GM21619 (cell line): Measurements from ENCODE around the gene GPR137B.

Source experiments
- ATAC-seq: cut with Tn5 transposase; IDR thresholded peaks from one replicate; pipeline ENCODE4 v1.9.1; 2021; ENCODE audit not compliant: unreplicated experiment

Gene GPR137B

DNA sequence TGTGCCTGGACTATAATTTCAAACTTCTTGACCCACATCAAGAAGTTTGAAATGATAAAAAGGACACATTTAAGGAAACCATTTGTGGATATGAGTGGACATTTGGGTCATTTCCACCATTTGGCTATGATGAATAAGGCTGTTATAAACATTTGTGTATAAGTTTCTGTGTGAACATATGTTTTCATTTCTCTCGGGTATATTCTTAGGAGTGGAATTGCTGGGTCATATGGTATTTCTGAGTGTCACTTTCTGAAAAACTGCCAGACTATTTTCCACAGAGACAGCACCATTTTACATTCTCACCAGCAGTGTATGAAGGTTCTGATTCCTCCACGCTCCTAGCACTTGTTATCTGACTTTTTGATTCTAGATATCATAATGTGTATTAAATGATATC lies 50.8 kb downstream of the GPR137B start:
- no peak for ATAC-seq

DNA sequence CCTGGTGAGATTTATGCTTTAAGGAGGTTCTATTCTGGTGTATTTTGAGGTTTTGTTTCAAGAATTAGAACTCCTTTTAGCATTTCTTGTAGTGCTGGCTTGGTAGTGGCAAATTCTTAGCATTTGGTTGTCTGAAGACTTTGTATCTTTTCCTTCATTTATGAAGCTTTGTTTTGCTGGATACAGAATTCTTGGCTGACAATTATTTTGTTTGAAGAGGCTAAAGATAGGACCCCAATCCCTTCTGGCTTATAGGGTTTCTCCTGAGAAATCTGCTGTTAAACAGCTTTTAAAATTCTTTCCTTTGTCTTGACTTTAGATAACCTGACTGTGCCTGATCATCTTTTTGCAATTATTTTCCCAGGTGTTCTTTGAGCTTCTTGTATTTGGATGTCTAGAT lies 58.6 kb downstream of the GPR137B start:
- no peak for ATAC-seq

DNA sequence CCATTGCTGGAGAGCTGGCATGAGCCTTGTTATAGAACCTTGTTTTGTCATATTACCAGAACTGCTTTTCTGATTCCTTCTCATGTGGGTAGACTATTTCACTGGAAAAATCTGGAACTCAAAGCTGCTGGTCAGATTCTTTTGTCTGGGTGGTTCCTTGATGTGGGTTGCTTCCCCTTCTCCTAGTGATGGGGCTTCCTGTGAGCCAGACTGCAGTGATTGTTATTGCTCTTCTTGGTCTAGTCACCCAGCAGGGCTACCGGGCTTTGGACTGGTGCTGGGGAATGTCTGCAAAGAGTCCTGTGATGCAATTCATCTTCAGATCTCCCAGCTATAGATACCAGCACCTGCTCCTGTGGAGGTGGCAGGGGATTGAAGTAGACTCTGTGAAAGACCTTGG lies 59.4 kb downstream of the GPR137B start:
- no peak for ATAC-seq

DNA sequence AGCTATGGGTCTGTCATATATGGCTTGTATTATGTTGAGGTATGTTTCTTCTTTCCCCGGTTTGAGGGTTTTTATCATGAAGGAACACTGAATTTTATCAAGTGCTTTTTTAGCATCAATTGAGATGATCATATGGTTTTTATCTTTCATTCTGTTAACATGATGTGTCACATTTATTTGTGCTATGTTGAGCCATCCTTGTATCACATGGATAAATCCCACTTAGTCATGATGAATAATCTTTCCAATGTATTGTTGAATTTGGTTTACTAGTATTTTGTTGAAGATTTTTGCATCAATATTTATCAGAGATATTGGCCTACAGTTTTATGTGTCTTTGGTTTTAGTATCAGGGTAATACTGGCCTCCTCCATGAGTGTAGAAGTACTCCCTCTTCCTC lies 61.7 kb downstream of the GPR137B start:
- no peak for ATAC-seq

DNA sequence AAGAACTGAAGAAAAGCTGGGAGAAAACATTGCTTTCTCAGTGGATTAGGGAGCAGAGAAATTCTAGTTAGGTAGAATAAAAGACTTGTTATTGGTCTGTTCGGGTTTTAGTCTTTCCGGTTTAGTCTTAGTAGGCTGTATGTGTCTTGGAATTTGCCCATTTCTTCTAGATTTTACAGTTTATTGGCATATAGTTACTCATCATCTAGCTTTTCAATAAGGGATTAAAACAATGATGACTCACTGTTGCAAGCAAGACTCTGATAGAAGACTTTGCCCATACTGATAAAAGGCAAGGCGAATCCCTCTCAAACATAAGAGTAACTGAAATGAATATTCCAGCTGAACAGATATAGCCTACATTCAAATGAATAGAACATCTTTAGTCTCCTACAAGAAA lies 62.3 kb downstream of the GPR137B start:
- no peak for ATAC-seq

DNA sequence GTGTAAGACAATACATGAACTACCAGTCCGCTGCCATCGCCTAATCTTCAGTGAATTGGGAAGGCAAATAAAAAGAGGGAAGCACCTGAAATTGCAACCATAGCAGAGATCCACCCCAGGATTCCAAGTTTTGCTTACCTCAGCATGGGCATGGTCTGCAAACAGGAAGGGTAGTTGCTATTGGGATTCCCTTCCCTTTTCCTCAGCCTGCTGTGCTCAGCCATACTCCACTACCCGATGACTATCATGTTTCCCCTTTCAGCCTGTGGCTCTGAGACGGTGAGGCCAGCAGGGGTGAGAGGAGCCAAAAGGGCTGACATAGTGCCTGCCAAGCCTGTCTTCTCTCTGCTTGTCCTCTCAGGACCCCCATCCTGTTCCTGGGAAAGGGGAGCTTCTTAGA lies 64.2 kb downstream of the GPR137B start:
- ATAC-seq: no peak

DNA sequence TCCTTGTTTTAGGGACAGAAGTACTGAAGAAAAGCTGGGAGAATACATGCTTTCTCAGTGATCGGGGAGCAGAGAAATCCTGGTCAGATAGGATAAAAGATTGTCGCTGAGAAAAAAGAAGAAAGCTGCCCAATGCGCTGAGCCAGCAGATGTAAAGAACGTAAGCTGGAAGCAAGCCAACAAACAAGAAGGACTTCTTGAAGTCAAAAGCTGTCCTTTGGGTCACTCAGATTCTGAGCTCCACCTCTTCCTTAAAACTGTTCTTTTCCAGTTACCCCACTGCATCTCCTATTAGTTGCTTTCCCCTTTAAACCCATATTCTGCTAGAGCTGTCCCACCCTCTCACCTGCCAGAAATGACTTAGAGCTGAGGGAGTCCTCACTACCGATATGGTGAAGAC lies 64.8 kb downstream of the GPR137B start:
- no peak for ATAC-seq

DNA sequence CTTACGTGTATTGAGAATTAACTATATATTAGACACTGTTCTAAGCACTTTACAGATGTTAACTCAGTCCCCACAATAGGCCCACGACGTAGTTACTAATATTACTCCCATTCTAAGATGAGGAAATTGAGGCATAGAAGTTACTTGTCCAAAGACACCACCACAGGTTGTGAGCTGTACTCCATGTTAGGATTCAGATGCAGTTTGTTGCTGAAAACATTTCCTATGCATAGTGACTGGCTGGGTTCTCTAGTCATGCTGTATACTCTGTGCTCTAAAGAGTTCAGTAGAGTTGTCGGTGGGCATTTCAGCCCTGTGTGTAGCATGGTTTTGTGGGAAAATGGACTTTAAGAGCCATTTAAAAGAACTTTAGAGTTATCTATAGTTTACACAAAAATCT lies 65.2 kb downstream of the GPR137B start:
- no peak for ATAC-seq

DNA sequence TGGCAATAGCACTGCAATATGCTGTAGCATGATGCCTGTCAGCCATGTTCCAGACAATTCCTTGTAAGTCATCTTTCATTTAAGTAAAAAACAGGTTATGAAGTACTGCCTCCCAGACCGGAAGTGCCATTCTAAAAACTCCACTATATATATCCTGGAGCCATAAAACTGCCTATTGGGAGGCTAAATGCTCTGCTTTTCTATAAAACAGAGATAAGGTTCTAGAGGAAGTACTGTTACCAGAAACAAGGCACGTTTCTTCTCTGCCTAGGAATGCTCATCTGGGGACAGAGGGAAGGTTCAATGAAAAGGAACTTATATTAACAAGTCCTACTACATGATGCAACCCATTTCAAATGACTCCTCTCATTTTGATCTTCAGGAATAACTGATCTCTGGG lies 66.8 kb downstream of the GPR137B start:
- no peak for ATAC-seq

DNA sequence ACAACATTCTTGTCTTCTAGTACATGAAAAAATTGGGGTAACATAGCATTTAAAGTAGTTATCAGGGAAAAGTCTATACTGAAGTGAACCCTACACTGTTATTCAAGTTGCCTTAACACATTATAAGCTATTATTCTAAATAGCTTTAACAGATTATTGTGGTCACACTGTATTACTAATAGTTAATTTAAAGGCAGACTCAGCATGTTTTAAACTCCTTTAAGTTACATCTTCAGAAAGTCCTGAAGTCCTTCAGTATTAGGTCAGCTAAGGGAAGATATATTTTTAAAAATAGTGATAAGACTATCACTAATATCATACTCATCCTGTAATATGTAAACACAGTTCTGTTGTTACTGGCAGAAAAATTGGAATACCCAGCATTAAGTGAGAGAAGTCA lies 67.4 kb downstream of the GPR137B start:
- ATAC-seq: no peak

DNA sequence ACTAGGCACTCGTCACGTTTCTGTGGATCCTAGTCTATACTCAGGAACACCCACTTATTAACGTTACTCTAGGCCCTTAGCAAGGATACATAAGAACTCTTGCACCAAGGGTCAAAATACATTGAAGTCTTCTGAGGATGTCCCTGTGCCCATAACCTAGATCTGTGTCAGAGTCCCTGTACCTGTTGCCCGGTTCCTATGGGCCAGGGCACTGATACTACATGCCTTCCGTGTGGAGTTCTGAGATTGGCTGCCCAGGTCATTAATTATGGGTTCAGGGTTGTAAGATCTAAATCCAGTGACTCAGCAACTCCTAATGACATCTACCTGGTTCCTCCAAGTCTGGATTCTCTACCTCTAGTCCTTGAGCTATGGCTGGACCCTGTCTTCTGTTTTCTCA lies 69.5 kb downstream of the GPR137B start:
- ATAC-seq: no peak

DNA sequence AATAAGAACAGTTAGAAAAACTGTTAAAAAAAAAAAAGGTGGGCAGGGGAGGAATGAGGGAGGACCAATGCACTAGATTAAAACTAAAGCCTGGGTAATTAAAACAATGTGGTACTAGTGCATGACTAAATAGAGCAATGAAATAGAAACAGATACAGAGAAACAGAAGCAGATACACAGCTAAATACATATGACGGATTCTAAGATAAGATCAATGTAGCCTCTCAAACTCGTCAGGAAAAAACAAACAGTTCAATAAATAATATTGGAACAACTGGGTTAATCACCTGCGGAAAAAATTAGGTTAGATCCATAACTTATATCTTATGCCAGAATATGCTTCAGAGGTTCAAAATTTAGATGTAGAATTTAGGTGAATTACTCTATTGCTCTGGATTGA lies 71.2 kb downstream of the GPR137B start:
- ATAC-seq: no peak

DNA sequence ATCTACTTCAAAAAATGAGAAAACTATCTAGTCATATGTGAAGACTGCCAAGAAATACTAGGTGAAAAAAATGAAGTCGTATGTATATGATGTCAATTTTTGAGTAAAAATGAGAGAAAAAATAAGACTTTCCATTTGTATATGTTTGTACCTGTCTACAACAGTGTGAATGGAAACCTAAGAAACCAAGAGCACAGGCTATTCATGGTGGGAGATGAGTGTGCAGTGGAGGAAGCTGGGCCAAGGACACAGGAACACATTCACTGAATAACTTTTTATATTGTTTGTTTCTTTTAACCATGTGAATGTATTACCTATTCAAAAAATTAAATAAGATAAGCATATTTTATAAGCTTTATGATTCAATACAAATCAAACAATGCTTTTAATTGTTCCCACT lies 72.4 kb downstream of the GPR137B start:
- no peak for ATAC-seq

DNA sequence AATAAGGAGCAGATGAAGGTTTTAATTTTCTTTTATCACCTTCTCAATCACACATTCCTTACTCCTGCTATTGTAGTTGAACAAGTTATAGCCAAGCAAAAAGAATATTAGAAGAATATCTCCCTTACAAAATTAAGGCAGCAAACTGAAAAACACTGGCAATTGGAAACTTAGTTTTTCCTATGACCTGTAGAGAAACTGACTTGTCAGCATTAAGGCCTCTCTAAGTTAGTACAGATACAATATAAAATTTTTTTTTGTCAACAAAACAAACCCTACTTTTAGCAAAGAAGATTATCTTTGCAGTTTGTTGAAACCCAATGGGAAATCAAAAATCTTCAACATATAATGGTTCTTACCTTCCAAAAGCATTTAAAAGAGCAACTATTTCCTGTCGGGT lies 78.1 kb downstream of the GPR137B start:
- no peak for ATAC-seq

DNA sequence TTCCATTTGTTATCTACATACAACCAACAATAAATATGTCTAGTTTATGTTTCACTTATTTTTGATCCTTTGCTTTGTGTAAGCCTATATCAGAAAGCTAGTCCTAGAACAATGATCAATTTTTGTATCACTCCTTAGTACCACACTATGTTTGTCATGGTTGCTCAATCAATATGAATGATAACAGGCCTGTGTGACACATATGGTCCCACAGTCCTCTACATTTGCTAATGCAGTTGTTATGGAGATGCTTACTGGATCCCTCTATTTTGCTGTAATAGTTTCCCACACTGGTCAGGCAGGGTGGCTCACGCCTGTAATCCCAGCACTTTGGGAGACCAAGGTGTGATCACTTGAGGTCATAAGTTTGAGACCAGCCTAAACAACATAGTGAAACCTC lies 80.3 kb downstream of the GPR137B start:
- ATAC-seq: no peak

DNA sequence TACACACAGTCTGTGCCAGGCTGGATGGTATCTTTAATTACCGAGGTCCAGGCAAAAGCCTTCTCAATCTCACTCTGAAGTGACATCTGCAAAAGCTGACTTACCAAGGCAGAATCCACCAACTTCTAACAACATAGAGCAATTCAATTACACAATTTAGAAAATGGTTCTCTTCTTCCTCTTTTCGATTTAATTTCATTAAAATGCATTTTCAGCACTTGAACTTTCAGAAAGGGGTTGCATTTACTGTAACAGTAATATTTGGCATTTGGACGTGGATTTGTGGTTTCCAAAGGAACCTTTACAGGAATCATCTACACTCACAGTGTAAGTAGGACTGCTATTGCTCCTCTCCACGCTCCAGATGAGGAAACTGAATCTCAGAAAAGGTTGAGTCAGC lies 86.1 kb downstream of the GPR137B start:
- no peak for ATAC-seq

DNA sequence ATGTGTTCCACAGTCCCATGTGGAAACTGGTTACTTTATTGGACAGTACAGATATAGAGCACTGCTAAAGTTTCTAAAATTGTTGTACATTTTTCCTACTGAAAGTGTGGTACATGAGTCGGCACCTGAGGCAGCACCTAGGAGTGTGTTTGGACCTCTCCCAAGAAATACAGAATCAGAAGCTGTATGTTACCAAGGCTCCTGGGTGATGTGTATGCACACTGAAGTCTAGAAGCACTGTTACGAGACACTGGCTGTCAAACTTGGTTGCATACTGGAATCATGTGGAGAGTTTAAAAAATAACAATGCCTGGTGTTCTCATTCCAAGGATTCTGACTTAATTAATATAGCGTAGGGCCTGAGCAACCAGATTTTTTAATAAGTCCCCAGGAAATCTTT lies 92.8 kb downstream of the GPR137B start:
- no peak for ATAC-seq

DNA sequence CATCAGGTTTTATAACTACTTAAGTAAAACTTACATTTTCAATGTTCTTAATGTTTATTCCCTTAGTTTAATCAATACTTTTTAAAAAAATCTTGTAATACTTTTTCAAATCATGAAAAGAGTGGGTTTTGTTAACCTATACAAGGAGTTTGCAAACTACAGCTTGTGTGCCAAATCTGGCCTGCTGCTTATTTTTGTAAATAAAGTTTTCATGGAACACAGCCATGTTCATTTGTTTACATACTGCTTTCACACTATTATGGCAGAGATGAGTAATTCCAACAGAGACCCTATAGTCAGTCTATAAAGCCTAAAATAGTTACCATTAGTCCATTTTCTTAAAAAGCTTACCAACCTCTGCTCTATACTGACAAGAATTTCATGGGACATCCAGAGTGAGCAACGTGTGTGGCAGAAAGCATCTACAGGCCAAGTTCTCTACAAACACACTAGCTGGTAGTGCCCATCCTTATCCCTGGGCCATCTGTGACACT lies 96.8 kb downstream of the GPR137B start:
- no peak for ATAC-seq

DNA sequence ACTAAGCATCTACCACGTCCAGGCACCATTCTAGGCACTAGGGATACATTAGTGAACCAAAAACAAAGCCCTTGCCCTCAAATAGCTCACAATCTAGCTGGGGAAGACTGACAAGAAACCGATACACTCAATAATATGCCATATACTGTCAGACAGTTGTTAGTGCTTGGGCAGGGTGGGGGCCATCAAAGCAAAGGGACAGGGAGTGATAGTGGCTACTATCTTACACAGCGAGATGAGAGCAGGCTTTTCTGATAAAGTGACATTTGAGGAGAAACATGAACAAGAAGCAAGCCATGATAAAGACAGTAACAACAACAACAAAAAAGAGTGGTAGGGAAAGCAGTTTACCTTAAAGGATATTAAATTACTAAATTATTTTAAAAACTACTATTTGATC lies 98.3 kb downstream of the GPR137B start:
- ATAC-seq: no peak

DNA sequence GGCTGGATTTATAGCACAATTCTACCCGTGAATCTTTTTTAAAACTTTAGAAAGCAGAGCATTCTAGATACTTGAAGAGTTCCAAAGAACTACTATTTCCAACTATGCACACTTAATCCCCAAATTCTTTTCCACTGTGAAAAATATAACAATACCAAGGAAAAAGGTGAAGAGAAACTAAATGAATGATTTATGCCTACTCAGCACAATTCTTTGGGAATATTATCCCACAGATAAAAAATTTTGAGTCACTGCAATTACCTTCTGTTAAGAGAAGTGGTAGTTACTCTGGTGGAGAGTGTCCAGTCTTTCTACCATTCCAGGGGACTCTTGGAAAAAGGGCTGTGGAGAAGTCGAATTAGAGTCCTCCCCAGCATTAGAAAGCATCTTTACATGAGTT lies 100.2 kb downstream of the GPR137B start:
- no peak for ATAC-seq

DNA sequence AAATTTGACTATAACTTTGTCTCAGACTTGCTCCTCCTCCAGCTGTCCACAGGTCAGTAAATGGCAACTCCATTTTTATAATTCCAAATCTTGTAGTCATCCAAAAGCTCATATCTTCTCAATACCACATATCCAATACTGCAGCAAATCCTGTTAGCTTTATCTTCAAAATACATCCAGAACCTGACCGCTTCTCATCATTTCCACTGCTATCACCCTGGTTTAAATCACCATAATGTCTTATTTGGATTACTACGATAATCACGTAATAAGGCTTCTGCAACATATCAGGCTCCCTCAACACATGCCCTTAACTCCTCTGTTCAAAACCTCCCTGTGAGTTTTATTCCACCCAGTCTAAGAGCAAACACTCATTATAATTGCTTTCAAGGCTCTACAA lies 104.9 kb downstream of the GPR137B start:
- no peak for ATAC-seq

DNA sequence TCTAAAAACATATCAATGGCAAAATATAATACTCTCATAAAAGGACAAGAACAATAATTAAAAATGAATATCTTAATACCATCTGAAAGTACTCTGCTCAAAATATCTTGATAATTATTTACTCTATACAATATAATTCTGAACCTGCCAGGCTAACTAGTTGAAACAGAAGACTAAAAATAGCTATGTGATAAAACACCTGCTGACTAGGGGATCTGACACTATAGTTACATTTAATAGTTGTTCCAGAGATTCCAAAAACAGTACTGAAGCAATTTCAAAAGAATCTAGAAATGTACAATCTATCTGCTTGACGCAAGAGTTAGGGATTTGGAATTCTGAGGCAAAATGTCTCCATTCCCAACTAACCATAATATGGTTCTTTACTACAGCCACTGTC lies 109.2 kb downstream of the GPR137B start:
- ATAC-seq: no peak

DNA sequence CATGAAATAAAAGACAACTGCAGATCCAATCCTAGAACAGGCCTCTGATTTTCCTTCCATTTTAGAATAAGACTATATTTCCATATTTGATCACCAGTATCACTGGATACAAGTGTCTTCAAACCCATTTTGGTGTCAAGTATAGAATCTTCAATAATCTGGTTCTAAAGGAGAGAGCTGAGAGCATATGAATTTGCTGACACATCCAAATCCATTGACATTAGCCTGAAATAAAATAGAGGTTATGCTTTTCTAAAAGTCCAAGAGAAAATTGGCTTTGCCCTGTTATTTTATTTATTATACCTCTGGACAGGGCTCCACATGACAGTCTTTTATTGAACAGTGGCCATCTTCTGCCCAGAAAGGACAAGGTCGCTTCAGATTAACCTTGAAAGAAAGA lies 110.8 kb downstream of the GPR137B start:
- ATAC-seq: no peak
